GM19099 (cell line): ENCODE results near the gene BMPER.

Experiments
- POLR2A ChIP-seq: IDR thresholded peaks from 3 replicates; pipeline ENCODE4 v1.6.1; 2011; ENCODE audit warnings: low read depth; ENCODE audit not compliant: insufficient read length; ENCODE audit errors: extremely low read depth

The BMPER gene

GRCh38 chr7:33906697-33907096, 1.4 kb downstream of the BMPER start:
- TF ChIP-seq POLR2A: no peak

GRCh38 chr7:33907625-33908024, 2.3 kb downstream of the BMPER start:
- no peak for TF ChIP-seq POLR2A

- TF ChIP-seq POLR2A: no peak
Measured at GRCh38 chr7:33909318-33909717, 4.0 kb downstream of the BMPER start.

- TF ChIP-seq POLR2A: no peak
Measured at GRCh38 chr7:33909755-33910154, 4.4 kb downstream of the BMPER start.

- no peak for TF ChIP-seq POLR2A
Measured at GRCh38 chr7:33910756-33911155, 5.4 kb downstream of the BMPER start.

- no peak for TF ChIP-seq POLR2A
Measured at GRCh38 chr7:33916357-33917081, 11.2 kb downstream of the BMPER start.

- no peak for TF ChIP-seq POLR2A
Measured at GRCh38 chr7:33917661-33918060, 12.3 kb downstream of the BMPER start.

- no peak for TF ChIP-seq POLR2A
Measured at GRCh38 chr7:33918438-33919143, 13.3 kb downstream of the BMPER start.

- TF ChIP-seq POLR2A: no peak
Measured at GRCh38 chr7:33919449-33919848, 14.1 kb downstream of the BMPER start.

- no peak for TF ChIP-seq POLR2A
Measured at GRCh38 chr7:33921216-33921938, 16.0 kb downstream of the BMPER start.

GRCh38 chr7:33922820-33923219, 17.5 kb downstream of the BMPER start:
- no peak for TF ChIP-seq POLR2A

GRCh38 chr7:33923440-33924229, 18.3 kb downstream of the BMPER start:
- no peak for TF ChIP-seq POLR2A

GRCh38 chr7:33926535-33926934, 21.2 kb downstream of the BMPER start:
- TF ChIP-seq POLR2A: no peak

GRCh38 chr7:33928986-33929385, 23.6 kb downstream of the BMPER start:
- no peak for TF ChIP-seq POLR2A

GRCh38 chr7:33932221-33932620, 26.9 kb downstream of the BMPER start:
- no peak for TF ChIP-seq POLR2A
